GM12892 (cell line): ENCODE measurements around the gene TGFB2.

Experiments used
- DNase-seq: peaks from one replicate; pipeline ENCODE4 v3.0.0; 2011; ENCODE audit not compliant: insufficient read length
- FAIRE-seq: peaks from 2 replicates; lab custom pipeline; 2011; peaks lifted over from hg19 to GRCh38; lab: Jason Lieb, UNC
- POLR2A ChIP-seq: IDR thresholded peaks from 2 replicates; pipeline ENCODE4 v1.6.1; 2011; ENCODE audit warnings: low read depth, low read length, control low read depth
- POLR2AphosphoS5 ChIP-seq: IDR thresholded peaks from 2 replicates; pipeline ENCODE4 v1.6.1; 2011; ENCODE audit warnings: low read depth, low read length, control low read depth
- TAF1 ChIP-seq: IDR thresholded peaks from 2 replicates; pipeline ENCODE4 v1.6.1; 2011; ENCODE audit warnings: low read depth, mild to moderate bottlenecking, control low read depth, low read length, borderline replicate concordance

Gene TGFB2

DNA sequence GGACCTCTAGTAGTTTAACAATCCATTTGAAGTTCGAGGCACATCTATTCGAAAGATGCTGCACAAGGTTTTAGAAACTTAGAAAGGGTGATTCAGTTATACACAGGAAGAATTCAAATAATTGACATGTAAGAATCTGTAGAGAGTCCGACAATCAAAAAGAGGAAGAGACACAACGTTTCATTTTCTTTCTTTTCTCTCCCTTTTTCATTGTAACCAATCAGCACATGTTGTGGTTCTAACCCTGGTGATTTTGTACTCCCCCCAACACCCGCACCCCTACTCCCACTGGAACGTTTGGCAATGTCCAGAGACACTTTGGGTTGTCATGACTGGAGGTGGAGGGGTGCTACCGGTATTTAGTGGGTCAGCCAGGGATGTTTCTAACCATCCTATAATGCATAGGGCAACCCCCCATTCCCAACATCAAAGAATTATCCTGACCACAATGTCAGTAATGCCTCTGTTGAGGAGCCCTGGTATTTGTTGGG, 4.9 kb downstream of the TGFB2 start:
- FAIRE-seq (no peak), DNase-seq (no peak)
- no peak for TF ChIP-seq POLR2A
- TF ChIP-seq POLR2AphosphoS5, result no peak
- no peak for TF ChIP-seq TAF1

DNA sequence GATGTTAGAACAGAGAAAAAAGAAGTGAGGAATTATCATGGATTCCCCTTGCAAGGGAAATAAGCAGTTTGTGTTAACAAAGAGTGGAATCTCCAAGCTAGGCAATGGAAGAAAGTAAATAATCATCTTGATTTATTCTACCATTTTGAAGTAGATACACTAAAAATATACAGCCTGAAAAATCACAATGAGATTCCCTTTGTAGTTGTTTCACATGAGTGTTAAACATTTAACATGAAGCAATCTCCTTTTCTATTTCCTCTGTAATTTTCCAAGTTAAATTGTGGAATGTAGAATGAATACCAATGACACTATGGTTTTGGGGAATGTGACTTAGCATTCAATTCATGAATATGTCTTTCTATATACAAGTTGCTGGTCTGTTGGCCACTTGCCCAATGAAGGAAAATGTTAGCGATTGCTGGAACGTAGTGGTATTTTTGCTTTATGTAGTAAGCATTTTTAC, 5.7 kb downstream of the TGFB2 start:
- DNase-seq, result no peak
- FAIRE-seq, result no peak
- TF ChIP-seq POLR2A, result no peak

DNA sequence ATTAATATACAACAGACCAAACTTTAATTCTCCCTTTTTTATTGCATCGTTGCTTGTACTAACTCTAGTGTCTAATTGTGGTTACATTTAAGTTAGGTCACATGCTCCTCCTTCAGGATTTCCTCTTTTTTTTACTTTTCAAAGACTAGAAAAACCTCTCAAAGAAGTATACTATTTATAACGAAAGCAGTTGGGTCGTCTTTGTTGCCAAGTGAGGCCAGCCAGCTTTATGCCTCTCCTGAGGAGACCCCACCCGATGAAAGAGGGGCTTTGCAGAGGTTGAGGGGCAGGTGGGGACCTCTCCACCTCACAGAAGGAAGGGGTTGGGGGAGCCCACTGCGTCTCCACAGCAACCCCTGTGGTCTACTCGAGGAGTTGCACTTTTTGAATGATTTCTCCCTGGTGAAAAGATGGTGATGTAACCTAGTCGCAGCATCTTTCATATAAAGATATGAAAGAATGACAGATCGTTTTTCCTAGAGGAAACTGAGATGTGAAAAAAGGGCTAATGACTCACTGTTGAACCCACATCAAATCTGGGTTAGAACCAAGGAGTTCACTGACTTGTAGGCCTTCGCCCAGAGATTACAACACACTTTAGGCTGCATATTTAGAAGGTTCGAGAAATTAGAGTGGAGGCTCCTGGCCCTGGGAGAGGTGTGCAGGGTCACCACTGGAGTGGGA, 6.4 kb downstream of the TGFB2 start:
- no peak for FAIRE-seq
- no peak for DNase-seq
- no peak for TF ChIP-seq POLR2AphosphoS5
- no peak for TF ChIP-seq TAF1
- no peak for TF ChIP-seq POLR2A

DNA sequence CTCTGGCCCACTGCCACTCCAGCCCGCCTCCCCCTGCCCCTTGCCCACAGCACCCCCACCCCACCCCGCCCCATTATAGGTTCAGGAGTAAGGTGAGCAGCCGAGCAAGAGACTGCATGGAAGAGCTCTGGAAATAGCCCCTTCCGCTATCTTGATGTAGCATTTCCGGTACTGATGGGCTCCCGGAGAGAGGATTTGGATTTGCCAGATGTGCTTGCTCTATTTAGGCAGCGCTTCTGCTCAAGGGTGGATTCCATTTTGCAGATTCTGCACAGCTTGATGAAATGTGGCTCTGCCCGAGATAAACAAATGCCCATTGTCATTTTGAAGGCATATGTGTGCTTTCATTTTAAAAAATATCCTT, 6.9 kb downstream of the TGFB2 start:
- DNase-seq, result no peak
- TF ChIP-seq POLR2AphosphoS5 (no peak), TAF1 (no peak)
- no peak for FAIRE-seq

DNA sequence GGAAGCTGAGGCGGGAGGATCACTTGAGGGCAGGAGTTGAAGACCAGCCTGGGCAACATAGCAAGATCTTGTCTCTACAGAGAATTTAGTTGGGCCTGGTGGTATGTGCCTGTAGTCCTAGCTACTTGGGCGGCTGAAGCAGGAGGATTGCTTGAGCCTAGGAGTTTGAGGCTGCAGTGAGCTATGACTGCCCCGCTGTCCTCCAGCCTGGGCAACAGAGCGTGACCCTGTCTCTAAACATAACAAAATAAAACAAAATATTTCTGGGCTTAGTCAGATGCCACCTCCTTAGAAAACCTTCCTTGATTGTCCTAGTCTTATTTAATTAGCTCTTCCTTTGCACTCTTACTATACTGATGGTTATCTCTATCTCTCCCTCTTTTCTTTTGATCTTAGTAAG, 8.5 kb downstream of the TGFB2 start:
- TF ChIP-seq POLR2AphosphoS5 (no peak), TAF1 (no peak), POLR2A (no peak)
- DNase-seq (no peak), FAIRE-seq (no peak)

DNA sequence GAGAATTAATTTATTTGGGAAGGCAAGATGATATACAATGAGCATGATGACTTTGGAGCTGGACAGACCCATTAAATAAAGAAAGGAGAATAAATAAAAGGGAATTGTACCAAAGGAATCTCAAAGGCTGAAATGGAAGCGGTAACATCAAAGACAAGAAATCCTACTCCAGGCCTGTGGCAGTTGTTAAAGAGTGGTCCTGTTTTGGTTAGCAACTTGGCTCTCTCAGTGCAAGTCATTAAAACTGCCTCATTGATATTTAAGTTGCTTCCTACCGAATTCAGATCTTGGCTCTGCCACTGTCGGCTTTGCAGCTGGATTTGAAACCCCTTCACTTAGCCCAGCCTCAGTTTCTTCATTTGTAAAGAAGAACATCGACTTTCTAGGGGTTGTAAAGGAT, 10.1 kb downstream of the TGFB2 start:
- TF ChIP-seq POLR2A, result no peak
- TF ChIP-seq TAF1, result no peak
- TF ChIP-seq POLR2AphosphoS5, result no peak
- no peak for FAIRE-seq

DNA sequence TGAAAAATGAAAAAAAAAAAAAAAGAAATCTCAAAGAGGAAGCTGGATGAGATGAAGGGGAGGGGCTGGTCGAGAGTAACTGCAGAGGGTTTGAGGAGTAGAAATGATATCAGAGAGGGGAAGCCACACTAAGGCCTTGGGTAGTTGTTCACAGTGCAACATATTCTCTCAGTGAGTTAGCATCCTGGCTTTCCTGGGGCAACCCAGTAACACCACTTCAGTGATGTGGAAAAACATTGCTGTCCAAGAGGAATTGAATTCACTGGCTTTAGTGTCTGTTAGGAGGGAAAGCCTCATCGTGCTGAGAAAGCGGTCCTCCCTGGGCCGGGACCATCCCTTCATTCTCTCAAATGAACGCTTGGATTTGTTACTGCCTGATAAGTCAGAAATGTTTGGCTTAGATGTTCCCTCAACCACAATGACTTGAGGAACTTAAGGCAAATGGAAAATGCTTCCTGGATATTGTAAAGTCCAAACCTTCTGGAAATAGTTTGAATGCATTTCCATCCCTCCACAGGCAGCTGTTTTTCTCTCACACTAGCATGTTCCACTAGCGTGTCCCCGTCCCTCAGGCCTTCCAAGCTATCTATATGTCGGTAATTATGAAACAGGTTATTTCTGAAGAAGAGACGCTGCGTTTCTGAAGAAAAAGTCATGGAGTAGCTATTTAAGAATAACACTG, 12.2 kb downstream of the TGFB2 start:
- TF ChIP-seq POLR2A (no peak), POLR2AphosphoS5 (no peak), TAF1 (no peak)

More for the DNA sequence above, 10.1 kb downstream of the TGFB2 start:
- DNase-seq, result no peak

DNA sequence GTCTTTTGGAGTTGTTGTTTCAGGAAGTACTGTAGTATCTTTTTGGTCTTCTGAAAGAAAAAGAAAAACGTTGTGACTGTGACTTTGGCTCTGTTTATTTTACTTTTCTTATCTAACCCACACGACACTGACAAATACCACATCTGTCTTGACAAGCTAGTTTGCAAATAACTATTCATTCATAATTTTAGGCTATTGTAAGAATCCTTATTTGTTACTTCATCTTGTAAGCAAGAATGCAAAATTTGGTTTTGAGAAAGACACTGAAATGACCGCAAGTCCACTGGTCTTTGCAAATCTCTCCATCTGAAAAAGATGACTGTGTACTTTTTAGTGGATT, 12.7 kb downstream of the TGFB2 start:
- FAIRE-seq (no peak), DNase-seq (no peak)
- TF ChIP-seq TAF1 (no peak), POLR2A (no peak), POLR2AphosphoS5 (no peak)

More for the DNA sequence above, 12.2 kb downstream of the TGFB2 start:
- FAIRE-seq, result no peak
- DNase-seq, result no peak

DNA sequence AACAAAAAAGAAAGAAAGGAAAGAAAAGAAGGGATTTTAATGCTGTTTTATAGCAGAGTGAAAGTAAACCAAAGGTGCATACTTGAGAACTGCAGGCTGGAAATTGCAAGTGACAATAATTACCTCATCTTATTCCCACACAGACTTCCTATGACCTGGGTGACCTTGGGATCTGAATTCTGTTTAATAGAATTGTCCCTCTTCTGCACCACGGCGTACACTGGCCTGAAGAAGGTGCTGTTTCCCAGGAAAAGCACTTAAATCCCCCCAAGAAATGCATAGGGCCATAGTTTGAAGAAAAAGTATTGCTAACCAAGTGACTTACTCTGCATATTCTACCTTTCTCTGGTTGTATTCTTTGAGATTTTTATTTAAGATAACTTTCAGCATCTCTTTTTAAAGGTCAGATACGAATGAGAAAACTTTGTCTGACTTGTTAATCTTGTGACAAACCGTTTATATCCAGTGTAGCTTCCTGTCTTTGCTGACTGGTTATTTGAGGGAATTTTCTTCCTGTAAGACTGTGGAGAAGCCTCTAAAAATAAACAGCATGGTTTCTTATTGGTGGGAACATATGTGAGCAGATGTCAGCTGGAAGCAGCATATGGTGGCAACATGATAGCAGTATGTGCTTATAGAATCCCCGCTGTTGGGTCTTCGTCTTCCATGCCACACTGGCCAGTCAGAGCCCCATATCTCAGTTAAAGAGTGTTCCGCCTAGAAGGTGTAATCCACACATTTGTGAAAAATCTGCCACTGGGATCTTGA, 16.3 kb downstream of the TGFB2 start:
- FAIRE-seq (no peak), DNase-seq (no peak)
- TF ChIP-seq POLR2A (no peak), POLR2AphosphoS5 (no peak), TAF1 (no peak)

DNA sequence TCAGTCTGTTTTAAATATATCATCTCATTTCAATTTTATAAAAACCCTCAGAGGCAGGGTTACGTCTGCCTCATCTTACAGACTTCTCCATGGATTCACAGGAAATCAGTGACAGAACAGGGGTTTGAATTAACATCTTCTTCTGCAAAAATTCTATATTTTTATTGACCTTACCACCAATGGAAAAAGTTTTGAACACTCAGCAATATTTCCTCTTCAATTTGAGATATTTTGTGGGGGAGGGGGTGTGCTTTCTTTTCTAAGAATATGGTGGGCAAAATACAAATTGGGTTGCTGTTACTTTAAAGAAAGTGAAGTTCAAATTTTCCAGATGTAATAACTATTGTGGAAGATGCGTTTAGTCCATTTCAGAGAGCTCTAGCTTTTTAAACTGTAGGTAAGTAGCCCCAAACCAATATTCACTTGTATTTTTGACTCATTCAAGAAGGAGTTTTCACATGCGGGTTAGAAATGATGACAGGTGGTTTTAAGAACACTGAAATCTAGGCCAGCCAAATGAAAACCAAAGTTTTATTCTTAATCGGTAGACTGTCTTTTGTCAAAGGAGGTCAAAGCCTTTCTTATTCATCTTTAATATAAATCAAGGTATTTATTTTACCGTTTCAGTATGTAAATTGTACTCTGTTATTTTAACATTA, 17.4 kb downstream of the TGFB2 start:
- no peak for FAIRE-seq
- no peak for DNase-seq
- TF ChIP-seq POLR2AphosphoS5 (no peak), TAF1 (no peak), POLR2A (no peak)

DNA sequence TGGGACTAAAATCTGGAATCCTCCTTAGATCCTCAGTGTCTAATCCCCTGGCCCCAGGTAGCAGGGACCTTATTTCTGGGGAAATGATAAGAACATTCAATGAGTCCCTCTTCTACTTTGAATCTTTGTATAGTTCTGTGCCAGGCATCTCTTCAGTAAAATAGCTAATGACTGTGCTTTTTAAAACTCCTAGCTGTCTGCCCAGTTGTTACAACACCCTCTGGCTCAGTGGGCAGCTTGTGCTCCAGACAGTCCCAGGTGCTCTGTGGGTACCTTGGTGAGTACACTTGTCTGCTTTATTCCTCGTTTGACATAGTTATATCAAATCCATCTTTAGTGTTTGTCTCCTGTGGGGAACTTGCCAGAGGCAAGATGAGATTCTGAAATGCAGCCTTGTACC, 18.0 kb downstream of the TGFB2 start:
- DNase-seq (no peak), FAIRE-seq (no peak)
- TF ChIP-seq POLR2A, result no peak
- TF ChIP-seq TAF1, result no peak
- no peak for TF ChIP-seq POLR2AphosphoS5
